Rectal smooth muscle tissue (tissue), 1 donor: ENCODE measurements around the gene DAPK3.
"Not testable (repeated sequence)": the region's sequence is repeated elsewhere in the genome, so short reads cannot be mapped to it uniquely, and the experiment has no call there.

Experiments used
- H3K27ac ChIP-seq: one replicate; pipeline ENCODE4 v1.7.0; 2013; ENCODE audit warnings: low read depth, low read length, inconsistent platforms
- H3K27me3 ChIP-seq: one replicate; pipeline ENCODE4 v1.7.0; 2013; ENCODE audit warnings: low read length; ENCODE audit not compliant: control insufficient read depth, insufficient read depth
- H3K36me3 ChIP-seq: one replicate; pipeline ENCODE4 v1.7.0; 2013; ENCODE audit warnings: low read length; ENCODE audit not compliant: control insufficient read depth, insufficient read depth
- H3K4me1 ChIP-seq: one replicate; pipeline ENCODE4 v1.7.0; 2013; ENCODE audit warnings: low read length; ENCODE audit not compliant: control insufficient read depth, insufficient read depth
- H3K4me3 ChIP-seq: one replicate; pipeline ENCODE4 v1.7.0; 2013; ENCODE audit warnings: low read length
- H3K9ac ChIP-seq: one replicate; pipeline ENCODE4 v1.7.0; 2013; ENCODE audit warnings: low read length

The DAPK3 gene

DNA sequence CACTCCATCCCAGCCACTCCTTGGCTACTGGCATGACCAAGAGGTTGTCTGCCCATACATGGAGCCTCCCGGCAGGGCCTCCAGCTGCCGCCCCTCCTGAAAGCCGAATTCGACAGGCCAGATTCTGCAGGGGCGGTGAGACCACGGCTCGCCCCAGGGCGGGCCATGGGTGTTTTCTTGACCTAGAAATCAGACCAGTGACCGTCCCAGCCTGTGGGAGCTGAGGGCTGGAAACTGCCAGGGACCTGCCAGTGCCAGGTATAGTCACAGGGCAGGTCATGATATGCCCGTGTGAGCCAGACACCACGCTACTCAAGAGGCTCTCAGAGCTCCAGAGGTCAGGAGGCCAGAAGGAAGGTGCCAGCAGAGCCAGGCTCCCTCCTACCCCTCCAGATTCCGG lies 16.8 kb downstream of the DAPK3 start:
- Histone ChIP-seq H3K9ac (no peak overlapping the region), H3K27me3 (no peaks in the 10 kb centered on the region), H3K4me1 (peaks cover 14% of the 10 kb centered on the region), H3K27ac (peak overlapping the region; percentile 70), H3K4me3 (no peak overlapping the region), H3K36me3 (peaks cover 16% of the 10 kb centered on the region)

DNA sequence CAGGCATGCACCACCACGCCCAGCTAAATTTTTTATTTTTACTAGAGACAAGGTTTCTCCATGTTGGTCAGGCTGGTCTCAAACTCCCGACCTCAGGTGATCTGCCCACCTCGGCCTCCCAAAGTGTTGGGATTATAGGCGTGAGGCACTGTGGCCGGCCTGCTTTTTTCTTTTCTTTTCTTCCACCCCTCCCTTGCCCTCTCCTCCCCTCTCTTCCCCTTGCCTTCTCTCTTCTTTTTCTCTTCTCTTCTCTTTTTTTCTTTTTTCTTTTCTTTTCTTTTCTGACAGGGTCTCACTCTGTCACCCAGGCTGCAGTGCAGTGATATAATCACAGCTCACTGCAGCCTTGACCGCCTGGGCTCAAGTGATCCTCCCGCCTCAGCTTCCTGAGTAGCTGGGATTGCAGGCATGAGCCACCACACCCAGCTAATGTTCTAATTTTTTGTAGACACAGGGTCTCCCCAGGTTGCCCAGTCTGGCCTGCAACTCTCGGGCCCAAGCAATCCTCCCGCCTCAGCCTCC lies 18.1 kb downstream of the DAPK3 start:
- H3K9ac ChIP-seq = not testable (repeated sequence)
- Histone ChIP-seq H3K27ac (peak overlapping the region; percentile 67), H3K4me1 (peaks cover 14% of the 10 kb centered on the region)

DNA sequence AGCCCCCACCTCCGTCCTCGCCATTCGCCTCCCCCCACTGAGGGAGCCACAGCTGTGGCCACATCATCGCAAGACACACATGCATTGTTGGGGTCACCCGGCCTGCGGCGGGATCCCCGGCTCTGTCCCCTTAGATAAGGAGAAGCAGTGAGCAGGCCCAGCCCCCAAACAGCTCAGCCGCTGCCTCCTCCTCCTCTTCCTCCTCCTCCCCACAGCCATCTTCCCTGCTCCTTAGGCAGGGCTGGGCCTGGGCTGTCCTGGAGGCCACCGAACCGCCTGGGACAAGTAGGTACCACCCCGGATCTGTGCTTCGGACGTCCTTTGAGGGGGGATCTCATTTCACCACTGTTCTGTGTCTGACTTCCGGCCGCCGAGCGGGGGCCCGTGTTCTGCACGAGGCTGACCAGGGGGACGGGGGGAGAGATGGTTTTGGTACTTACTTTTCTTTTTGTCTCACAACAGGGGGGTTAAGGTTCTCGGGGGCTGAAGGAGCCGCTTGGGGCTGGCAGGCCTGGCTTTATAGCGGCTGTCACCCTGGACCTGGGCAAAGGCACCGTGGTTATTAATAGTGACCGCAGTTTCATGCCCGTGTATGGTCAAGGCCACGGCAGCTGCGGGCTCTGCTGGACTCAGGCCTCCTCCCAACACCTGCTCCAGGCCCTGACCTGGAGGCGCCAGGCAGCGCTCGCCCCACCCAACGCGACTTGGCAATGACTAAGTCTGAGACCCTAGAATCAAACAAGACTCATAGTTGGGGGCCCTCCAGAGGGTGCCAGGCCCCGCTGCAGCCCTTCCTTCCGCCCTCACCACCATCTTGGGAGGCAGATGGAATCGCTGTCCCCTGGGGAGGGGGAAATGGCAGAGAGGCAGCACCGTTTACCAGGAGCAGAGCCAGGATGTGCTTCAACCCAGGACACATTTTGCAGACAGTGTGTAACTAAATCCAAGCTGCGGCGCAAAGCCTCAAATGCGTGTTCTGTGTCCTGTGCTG lies 19.7 kb downstream of the DAPK3 start:
- Histone ChIP-seq H3K9ac (no peak overlapping the region), H3K4me3 (peak overlapping the region; percentile 33), H3K36me3 (peaks cover 5% of the 10 kb centered on the region), H3K27ac (peak overlapping the region; percentile 95), H3K27me3 (no peaks in the 10 kb centered on the region), H3K4me1 (peaks cover 14% of the 10 kb centered on the region)

More for the DNA sequence above, 18.1 kb downstream of the DAPK3 start:
- not testable (repeated sequence) for H3K27me3 ChIP-seq, H3K4me3 ChIP-seq, H3K36me3 ChIP-seq

DNA sequence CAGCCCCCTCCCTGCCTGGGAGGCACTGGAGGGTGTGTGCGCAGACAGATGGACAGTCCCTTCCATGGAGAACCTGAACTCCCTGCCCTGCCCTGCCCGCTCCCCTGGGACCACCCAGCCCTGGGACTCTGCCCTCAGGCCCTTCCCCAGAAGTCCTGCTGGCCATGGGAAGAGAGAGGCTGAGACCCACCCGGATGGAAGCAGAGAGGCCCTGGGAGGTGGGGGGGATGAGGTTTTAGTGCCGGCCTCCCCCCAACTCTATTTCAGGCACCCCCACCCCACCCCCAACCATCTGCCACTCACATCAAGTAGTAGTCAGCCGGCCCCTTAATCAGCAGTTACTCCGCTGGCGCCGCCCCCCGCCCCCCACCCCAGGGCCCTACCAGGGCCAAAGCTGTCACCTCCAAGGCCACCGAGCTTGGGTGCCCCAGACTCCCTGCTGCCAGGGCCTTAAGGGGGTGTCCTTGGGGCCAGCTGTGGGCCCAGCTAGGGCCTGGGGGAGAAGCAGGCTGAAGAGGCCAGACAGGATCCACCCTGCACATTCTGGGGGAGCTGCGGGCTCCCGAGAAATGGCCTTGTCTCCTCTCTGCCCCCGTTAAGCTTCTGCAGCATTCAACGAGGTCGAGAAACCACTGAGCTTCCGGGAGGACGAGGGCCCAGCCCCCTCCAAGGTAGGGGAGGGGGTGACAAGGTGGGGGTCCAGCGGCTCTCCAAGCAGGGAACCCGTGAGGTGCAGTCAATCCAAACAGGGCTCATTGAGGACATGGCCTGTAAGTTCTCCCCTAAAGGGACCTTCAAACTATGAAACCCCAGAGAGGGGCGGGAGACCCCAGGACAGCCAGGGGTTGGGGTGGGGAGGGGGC lies 20.7 kb downstream of the DAPK3 start:
- Histone ChIP-seq H3K36me3 (no peaks in the 10 kb centered on the region), H3K27ac (peak overlapping the region; percentile 95), H3K4me1 (peaks cover 14% of the 10 kb centered on the region), H3K27me3 (no peaks in the 10 kb centered on the region), H3K4me3 (no peak overlapping the region), H3K9ac (no peak overlapping the region)

DNA sequence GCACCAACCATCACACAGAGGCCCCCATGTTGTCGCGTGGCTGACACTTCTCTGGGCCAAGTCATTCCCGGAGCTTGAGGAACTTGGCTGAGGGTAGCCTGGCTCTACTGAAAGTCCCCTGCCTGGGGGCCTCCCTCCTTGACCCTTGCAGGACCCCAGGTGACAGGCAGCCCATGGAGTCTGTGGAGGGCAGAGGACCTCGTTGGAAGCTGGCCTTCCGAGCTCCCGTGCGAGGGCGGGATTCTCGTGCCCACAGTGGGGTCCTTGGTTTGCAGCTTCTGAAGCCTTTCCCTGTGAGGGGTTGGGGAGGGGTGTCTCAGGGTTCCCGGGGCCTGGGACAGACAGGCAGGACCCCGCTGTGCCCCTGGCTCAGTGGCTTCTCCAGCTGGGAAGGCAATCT lies 21.6 kb downstream of the DAPK3 start:
- no peaks in the 10 kb centered on the region for H3K27me3 ChIP-seq
- peaks cover 13% of the 10 kb centered on the region for H3K4me1 ChIP-seq
- H3K27ac ChIP-seq = no peak overlapping the region
- H3K36me3 ChIP-seq = no peaks in the 10 kb centered on the region
- no peak overlapping the region for H3K4me3 ChIP-seq
- no peak overlapping the region for H3K9ac ChIP-seq

DNA sequence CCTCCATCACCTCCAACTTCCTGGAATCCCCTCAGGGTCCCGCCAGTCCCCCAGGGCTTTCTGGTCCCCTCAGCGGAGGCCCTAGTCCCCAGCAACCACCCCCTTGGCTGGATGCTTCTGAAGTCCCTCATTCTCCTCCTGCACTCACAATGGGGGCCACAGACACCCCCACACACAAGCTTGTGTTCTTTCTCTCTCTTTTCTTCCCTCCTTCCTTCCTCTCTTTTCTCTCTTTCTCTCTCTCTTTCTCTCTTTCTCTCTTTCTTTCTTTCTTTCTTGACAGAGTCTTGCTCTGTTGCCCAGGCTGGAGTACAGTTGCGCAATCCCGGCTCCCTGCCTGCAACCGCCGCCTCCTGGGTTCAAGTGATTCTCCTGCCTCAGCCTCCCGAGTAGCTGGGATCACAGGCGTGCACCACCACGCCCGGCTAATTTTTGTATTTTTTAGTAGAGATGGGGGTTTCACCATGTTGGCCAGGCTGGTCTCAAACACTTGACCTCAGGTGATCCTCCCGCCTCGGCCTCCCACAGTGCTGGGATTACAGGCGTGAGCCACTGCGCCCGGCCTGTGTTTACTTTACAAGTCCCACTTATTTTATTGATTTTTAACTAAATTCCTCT lies 23.5 kb downstream of the DAPK3 start:
- not testable (repeated sequence) for H3K4me1 ChIP-seq, H3K36me3 ChIP-seq, H3K9ac ChIP-seq, H3K4me3 ChIP-seq, H3K27me3 ChIP-seq, H3K27ac ChIP-seq

DNA sequence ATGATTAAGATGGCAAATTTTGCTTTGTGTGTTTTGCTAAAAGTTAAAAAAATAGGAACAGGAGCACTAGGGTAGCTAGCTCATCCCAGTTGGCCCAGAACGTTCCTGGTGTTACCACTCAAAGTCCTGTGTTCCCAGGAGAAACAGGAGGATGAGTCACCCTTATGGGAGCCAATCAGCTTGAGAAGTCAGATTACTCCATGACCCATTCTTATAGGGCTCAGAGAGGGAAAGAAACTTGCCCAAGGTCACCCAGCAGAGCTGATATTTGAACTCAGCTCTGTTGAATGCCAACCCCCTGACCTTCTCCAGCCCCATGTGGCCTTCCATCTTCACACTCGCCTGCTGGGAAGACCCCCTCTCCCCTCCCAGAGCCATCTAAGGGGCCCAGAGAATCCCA lies 25.1 kb downstream of the DAPK3 start:
- H3K4me1 ChIP-seq = no peaks in the 10 kb centered on the region
- H3K27me3 ChIP-seq = no peaks in the 10 kb centered on the region
- no peak overlapping the region for H3K27ac ChIP-seq
- no peaks in the 10 kb centered on the region for H3K36me3 ChIP-seq
- H3K4me3 ChIP-seq = no peak overlapping the region
- no peak overlapping the region for H3K9ac ChIP-seq

DNA sequence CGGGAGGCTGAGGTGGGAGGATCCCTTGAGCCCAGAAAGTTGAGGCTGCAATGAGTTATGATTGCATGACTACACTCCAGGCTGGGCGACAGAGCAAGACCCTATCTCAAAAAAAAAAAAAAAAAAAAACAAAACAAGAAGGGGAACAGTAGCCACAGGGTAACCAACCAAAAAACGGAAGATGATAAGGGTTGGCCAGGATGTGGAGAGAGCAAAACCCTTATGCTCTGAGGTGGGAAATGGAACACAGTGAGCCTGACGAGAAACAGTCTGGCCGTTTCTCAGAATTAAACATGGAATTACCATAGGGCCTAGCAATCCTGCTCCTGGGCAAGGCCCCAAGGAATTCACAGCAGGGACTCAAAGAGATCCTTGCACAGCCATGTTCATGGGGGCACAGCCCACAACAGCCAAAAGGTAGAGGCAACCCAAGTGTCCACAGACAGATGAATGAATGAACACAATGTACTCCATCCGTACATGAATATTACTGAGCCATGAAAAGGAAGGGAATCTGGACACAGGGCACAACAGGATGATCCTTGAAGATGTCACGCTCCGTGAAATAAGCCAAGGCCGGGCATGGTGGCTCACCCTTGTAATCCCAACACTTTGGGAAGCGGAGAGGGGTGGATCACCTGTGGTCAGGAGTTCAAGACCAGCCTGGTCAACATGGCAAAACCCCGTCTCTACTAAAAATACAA lies 26.7 kb downstream of the DAPK3 start:
- no peak overlapping the region for H3K4me3 ChIP-seq
- H3K36me3 ChIP-seq = no peaks in the 10 kb centered on the region
- no peak overlapping the region for H3K27ac ChIP-seq
- no peak overlapping the region for H3K9ac ChIP-seq
- H3K4me1 ChIP-seq = no peaks in the 10 kb centered on the region
- no peaks in the 10 kb centered on the region for H3K27me3 ChIP-seq

DNA sequence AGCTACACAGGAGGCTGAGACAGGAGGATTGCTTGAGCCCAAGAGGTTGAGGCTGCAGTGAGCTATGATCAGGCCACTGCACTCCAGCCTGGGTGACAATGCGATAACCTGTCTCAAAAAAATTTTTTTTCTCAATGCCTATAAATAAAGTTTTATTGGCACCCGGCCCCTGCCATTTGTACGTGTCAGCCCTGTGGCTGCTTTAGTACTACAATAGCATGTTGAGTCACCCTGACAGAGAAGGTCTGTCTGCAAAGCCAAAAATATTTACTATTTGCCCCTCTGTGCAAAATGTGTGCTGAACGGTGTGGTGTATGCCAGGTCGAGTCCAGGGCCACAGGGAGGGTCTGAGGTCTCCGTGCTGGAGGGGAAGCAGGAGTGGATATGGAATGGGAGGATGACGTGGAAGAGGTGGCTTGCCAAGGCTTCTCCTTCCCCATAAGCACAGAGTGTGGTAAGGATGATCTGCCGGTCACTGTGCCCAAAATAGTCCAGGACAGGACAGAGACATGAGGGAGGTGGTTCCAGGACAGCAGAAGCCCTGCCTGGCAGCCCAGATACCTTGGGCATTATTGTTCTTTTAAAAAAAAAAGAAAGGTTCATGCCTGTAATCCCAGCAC lies 28.0 kb downstream of the DAPK3 start:
- Histone ChIP-seq H3K4me1 (no peaks in the 10 kb centered on the region), H3K36me3 (no peaks in the 10 kb centered on the region), H3K27ac (no peak overlapping the region), H3K9ac (no peak overlapping the region), H3K4me3 (no peak overlapping the region), H3K27me3 (no peaks in the 10 kb centered on the region)

DNA sequence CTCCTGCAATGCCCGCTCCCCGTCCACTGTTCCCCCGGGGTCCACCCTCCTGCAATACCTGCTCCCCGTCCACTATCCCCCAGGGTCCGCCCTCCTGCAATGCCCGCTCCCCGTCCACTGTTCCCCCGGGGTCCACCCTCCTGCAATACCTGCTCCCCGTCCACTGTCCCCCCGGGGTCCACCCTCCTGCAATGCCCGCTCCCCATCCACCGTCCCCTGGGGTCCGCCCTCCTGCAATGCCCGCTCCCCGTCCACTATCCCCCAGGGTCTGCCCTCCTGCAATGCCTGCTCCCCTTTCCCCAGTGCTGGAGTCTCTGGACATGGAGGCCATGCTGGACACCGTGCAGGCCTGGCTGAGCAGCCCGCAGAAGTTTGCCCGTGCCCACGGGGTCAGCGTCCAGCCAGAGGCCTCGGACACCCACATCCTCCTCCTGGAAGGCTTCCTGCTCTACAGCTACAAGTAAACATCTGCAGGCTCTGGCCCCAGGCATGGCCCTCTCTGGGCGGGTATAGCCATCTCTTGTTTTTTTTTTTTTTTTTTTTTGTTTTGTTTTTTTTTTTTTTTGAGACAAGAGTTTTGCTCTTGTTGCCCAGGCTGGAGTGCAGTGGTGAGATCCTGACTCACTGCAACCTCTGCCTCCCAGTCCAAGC lies 32.5 kb downstream of the DAPK3 start:
- H3K4me3 ChIP-seq, H3K36me3 ChIP-seq, H3K27me3 ChIP-seq, H3K4me1 ChIP-seq, H3K9ac ChIP-seq, H3K27ac ChIP-seq: not testable (repeated sequence)
